Measurements from ENCODE around the gene BTBD19. TPM values are rescaled to one million over a fixed set of nuclear protein-coding genes. Genes with fewer than 3 reads are reported as not detected.
"Not testable (repeated sequence)": the region's sequence is repeated elsewhere in the genome, so short reads cannot be mapped to it uniquely, and the experiment has no call there.

The BTBD19 gene
- total RNA-seq, 2 experiments from 2014 or later: 16.7 to 17.2 TPM

DNA sequence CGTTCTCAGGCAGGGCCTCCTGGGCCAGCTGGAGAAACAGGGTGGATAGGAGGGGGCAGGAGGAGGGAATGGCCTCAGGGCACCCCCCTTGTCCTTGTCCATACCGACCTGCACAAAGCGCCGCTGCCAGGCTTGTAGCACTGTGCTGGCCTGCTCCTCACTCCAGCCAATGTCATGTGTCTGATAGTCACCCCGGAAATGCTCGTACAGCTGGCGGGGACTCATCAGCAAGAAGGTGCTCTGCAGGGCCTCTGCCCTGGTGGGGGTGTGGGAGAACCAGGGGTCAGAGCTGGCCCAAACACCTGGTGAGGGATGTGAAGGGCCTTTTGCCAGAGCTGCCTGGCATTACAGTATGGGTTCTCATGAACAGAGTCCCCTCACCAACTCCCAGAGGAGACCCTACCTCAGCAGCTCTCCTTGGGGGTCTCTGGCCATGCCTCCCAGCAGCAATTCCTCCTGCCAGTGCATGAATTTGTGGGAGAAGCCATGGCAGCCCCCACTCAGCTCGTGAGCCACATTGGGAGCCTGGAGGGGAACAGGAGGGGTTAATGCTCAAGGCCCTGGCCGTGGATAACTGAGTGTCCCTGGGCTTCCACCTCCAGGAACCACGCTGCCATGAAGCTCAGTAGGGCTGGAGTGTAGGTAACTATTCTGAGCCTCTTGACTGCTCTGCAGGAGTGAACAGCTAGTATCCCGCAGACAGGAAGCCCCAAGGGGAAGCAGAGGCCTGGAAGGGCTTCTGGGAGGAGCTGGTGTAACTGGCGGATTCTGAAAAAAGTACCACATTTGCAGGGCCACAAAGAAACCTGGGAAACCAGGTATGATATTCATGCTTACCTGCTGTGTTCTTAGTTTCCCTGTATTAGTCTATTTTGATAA, 21.4 kb downstream of the BTBD19 start:
- intact Hi-C loops (cut with DNase I, micrococcal nuclease): no loop called here
- no peak overlapping the region for H3K4me3 Mint-ChIP-seq
- DNase-seq (no peak), ATAC-seq (no peak)
- no peaks in the 10 kb centered on the region for H3K36me3 Mint-ChIP-seq (ENCODE audit: low read depth)
- no peak overlapping the region for H3K27ac Mint-ChIP-seq
- no peaks in the 10 kb centered on the region for H3K4me1 Mint-ChIP-seq
- H3K27me3 Mint-ChIP-seq: no peaks in the 10 kb centered on the region
- ChIA-PET POLR2A (interaction anchor here (0.5 to 2.4 kb wide), 5 partner anchors 10 to 114 kb away, joined by 3 to 7 read pairs (median 5); no protein-coding TSS in a partner anchor), CTCF (interaction anchor here (0.6 to 1.1 kb wide), 4 partner anchors 134 to 1044 kb away, joined by 3 to 4 read pairs (median 3); no protein-coding TSS in a partner anchor)
- H3K9me3 Mint-ChIP-seq (ENCODE audit: low read depth): no peaks in the 10 kb centered on the region

- DNase-seq (no peak), ATAC-seq (no peak)
- ChIA-PET CTCF (no interaction called here), POLR2A (interaction anchor here (0.6 to 2.4 kb wide), 3 partner anchors 12 to 100 kb away, joined by 3 to 7 read pairs (median 5); partner anchors contain the start of gene PLK3)
- H3K4me3 Mint-ChIP-seq: no peak overlapping the region
- intact Hi-C loops (cut with DNase I, micrococcal nuclease): no loop called here
- no peaks in the 10 kb centered on the region for H3K9me3 Mint-ChIP-seq (ENCODE audit: low read depth)
- peaks cover 3% of the 10 kb centered on the region for H3K4me1 Mint-ChIP-seq
- no peaks in the 10 kb centered on the region for H3K27me3 Mint-ChIP-seq
- H3K36me3 Mint-ChIP-seq (ENCODE audit: low read depth): no peaks in the 10 kb centered on the region
- H3K27ac Mint-ChIP-seq: no peak overlapping the region
Observed at GRCh38 chr1:44830900-44831304, 22.6 kb downstream of the BTBD19 start.

DNA sequence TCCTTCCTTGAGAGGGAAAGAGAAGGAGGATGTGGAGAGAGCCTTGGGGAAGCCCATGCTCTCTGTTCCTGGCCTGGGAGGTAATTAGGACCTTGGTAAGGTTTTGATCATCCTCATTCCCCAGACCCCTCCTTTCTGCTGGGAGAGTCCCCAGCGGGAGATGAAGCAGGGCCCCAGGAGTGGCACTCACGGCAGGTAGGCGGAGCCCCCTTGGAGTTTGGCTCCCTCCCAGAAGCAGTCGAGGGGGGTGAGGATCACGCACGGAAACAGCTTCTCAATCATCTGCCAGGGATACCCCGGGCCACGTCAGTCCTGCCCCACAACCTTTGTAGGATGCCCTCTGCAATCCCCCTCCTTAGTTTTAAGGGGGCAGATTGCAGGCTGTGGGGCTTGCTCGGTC, 23.2 kb downstream of the BTBD19 start:
- DNase-seq: no peak
- H3K27me3 Mint-ChIP-seq: no peaks in the 10 kb centered on the region
- no peaks in the 10 kb centered on the region for H3K36me3 Mint-ChIP-seq (ENCODE audit: low read depth)
- ChIA-PET CTCF (interaction anchor here (0.6 kb wide), 1 partner anchor 9 kb away, joined by 3 read pairs; no protein-coding TSS in a partner anchor), POLR2A (interaction anchor here (1.1 kb wide), 1 partner anchor 32 kb away, joined by 5 read pairs; the partner anchor contains the start of gene PLK3)
- no peak overlapping the region for H3K4me3 Mint-ChIP-seq
- ATAC-seq: no peak
- peaks cover 3% of the 10 kb centered on the region for H3K4me1 Mint-ChIP-seq
- intact Hi-C loops (cut with DNase I, micrococcal nuclease): no loop called here
- no peak overlapping the region for H3K27ac Mint-ChIP-seq
- H3K9me3 Mint-ChIP-seq (ENCODE audit: low read depth): no peaks in the 10 kb centered on the region

DNA sequence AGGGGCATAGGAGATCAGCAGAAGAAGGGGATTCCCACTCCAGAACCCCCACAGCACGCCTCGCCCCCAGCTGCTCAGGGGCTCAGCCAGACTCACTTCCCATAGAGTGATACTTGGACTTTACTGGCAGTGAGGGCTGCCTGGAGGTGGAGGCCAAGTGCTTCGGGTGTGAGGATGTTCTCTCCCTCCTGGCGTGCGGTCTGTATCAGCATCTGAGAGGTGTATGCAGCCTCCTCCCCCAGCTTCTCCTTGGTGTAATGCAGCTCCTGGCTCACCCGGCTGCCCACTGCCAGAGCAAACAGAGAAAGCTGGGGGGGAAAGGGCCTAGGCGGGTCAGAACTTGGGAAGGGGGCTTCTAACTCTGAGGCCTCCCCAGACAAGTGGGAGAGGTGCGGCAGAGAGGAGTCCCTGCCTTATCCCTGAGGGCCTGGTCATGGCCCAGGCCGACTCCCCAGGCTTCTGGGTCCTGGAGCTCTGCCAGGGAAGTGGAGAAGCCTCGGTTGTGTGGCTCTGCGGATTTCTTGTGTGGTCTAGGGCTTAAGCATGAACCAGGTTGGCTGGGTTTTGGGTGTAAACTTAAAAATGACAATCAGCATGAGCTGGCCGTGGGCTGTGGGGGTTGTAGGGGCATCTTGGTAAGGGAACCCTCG, 23.9 kb downstream of the BTBD19 start:
- no peak for DNase-seq
- ATAC-seq: no peak
- H3K36me3 Mint-ChIP-seq (ENCODE audit: low read depth): no peaks in the 10 kb centered on the region
- no peak overlapping the region for H3K27ac Mint-ChIP-seq
- intact Hi-C loops (cut with DNase I, micrococcal nuclease): no loop called here
- ChIA-PET CTCF (interaction anchor here (0.6 kb wide), 1 partner anchor 9 kb away, joined by 3 read pairs; no protein-coding TSS in a partner anchor), POLR2A (interaction anchor here (0.5 to 0.6 kb wide), 2 partner anchors 18 to 19 kb away, joined by 3 read pairs; no protein-coding TSS in a partner anchor)
- no peaks in the 10 kb centered on the region for H3K27me3 Mint-ChIP-seq
- peaks cover 3% of the 10 kb centered on the region for H3K4me1 Mint-ChIP-seq
- H3K9me3 Mint-ChIP-seq (ENCODE audit: low read depth): no peaks in the 10 kb centered on the region
- H3K4me3 Mint-ChIP-seq: no peak overlapping the region

DNA sequence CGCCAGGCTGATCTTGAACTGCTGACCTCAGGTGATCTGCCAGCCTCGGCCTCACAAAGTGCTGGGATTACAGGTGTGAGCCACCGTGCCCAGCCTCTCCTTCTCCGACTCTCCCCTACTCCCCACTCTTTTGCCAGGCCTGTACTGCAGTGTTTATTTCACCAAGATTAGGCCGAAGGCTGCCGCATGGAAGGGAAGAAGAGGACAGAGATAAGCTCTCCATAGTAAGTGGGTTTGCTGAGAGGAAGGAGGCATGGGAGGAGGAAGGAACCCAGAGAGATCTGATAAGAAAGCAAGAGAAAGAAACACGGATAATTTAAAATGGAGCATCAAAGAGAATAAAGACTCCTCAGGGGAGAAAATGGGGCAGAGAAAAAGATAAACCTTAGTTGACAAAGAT, 26.0 kb downstream of the BTBD19 start:
- CTCF ChIA-PET: interaction anchor here (0.7 to 2.0 kb wide), 3 partner anchors 14 to 415 kb away, joined by 3 to 7 read pairs (median 4); no protein-coding TSS in a partner anchor
- DNase-seq: no peak
- Mint-ChIP-seq H3K4me1 (peaks cover 3% of the 10 kb centered on the region), H3K27me3 (peaks cover under 1% of the 10 kb centered on the region), H3K9me3 (ENCODE audit: low read depth) (no peaks in the 10 kb centered on the region), H3K27ac (no peak overlapping the region), H3K4me3 (no peak overlapping the region), H3K36me3 (ENCODE audit: low read depth) (no peaks in the 10 kb centered on the region)
- no peak for ATAC-seq
- intact Hi-C loops (cut with DNase I, micrococcal nuclease): loop anchor here in 1 of 2 experiments (2.0 kb wide), 1 partner anchor 466 kb away; no protein-coding TSS in a partner anchor
- POLR2A ChIA-PET: no interaction called here

DNA sequence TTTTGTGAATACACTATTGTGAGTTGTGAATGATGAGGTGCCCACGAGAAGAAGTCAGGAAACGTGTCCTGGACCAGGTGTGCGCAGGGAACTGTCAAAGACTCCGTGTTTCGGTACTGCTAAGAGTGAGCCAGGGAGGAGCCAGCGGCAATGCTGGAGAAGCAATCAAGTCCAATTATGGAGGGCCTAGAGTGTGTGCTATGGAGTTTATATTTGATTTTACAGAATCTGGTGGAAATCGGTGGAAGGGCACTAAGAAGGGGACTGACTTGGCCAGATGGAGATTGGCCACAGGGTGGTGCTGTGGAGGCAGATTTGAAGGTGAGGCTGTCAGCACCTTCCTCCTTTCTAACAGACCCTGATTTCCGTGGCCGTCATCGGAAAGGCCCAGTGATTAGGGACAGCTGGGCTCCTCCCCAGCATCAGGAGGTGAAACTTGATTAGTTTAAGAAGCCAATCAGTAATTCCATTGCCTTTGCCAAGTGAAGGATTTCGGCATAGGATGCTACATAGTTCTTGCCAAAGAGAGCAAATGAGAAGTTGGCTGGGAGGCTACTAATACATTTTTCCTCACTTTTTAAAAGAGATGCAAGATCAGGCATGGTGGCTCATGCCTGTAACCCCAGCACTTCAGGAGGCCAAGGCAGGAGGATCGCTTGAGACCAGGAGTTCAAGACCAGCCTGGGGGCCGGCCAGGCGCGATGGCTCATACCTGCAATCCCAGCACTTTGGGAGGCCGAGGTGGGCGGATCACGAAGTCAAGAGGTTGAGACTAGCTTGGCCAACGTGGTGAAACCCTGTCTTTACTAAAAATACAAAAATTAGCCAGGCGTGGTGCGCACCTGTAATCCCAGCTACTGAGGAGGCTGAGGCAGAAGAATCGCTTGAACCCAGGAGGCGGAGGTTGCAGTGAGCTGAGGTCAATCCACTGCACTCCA, 27.7 kb downstream of the BTBD19 start:
- DNase-seq (peak; percentile 96), ATAC-seq (peak; percentile 99)
- Mint-ChIP-seq H3K9me3 (ENCODE audit: low read depth) (no peaks in the 10 kb centered on the region), H3K27me3 (peaks cover 5% of the 10 kb centered on the region), H3K27ac (no peak overlapping the region), H3K4me3 (no peak overlapping the region), H3K36me3 (ENCODE audit: low read depth) (no peaks in the 10 kb centered on the region), H3K4me1 (peaks cover 3% of the 10 kb centered on the region)
- ChIA-PET POLR2A (interaction anchor here (0.6 to 1.0 kb wide), 2 partner anchors 17 to 153 kb away, joined by 3 to 7 read pairs; no protein-coding TSS in a partner anchor), CTCF (interaction anchor here (0.6 to 2.0 kb wide), 7 partner anchors 8 to 731 kb away, joined by 3 to 7 read pairs (median 3); no protein-coding TSS in a partner anchor)
- intact Hi-C loops (cut with DNase I, micrococcal nuclease): loop anchor here (1.0 to 5.0 kb wide), 8 partner anchors 50 to 657 kb away; partner anchors contain the start of genes HECTD3 (in 2 of the 2), TESK2 (in 1 of the 2) and UROD (in 1 of the 2)

- not testable (repeated sequence) for H3K4me1 Mint-ChIP-seq; H3K36me3 Mint-ChIP-seq (ENCODE audit: low read depth); H3K9me3 Mint-ChIP-seq (ENCODE audit: low read depth); H3K4me3 Mint-ChIP-seq; ATAC-seq; DNase-seq; H3K27ac Mint-ChIP-seq
- CTCF ChIA-PET: interaction anchor here (0.6 to 0.8 kb wide), 4 partner anchors 12 to 937 kb away, joined by 3 to 4 read pairs (median 3); no protein-coding TSS in a partner anchor
- intact Hi-C loops (cut with DNase I, micrococcal nuclease): loop anchor here in 1 of 2 experiments (5.0 kb wide), 3 partner anchors 104 to 654 kb away; partner anchors contain the start of genes HECTD3, TESK2 and UROD
- H3K27me3 Mint-ChIP-seq: peaks cover 16% of the 10 kb centered on the region
- POLR2A ChIA-PET: interaction anchor here (0.6 to 0.8 kb wide), 2 partner anchors 19 to 684 kb away, joined by 3 to 8 read pairs; partner anchors contain the start of gene PRDX1
Observed at GRCh38 chr1:44838294-44838693, 30.0 kb downstream of the BTBD19 start.

DNA sequence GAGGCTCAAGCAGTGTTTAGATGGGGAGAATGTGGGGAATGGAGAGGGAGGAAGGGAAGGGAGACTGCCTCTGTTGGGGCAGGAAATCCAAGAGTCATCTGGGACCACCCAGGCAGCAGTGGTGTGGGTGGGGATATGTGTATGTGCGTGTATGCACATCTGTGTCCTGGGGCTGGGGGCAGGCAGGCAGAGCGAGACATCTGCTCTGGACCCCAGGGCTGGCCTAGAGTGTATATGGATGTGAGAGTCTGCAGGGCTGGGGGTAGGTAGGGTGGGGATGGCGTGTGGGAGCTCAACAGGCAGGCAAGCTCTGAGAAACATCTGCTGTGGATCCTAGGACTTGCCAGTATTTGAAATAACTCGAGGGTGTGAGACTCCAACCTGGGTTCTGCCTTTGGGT, 31.3 kb downstream of the BTBD19 start:
- CTCF ChIA-PET: no interaction called here
- no peak for ATAC-seq
- Mint-ChIP-seq H3K9me3 (ENCODE audit: low read depth) (no peaks in the 10 kb centered on the region), H3K4me1 (peaks cover 3% of the 10 kb centered on the region), H3K27me3 (peaks cover 18% of the 10 kb centered on the region), H3K36me3 (ENCODE audit: low read depth) (peaks cover 4% of the 10 kb centered on the region), H3K27ac (no peak overlapping the region), H3K4me3 (no peak overlapping the region)
- no peak for DNase-seq
- intact Hi-C loops (cut with DNase I, micrococcal nuclease): loop anchor here in 1 of 2 experiments (5.0 kb wide), 3 partner anchors 103 to 653 kb away; partner anchors contain the start of genes HECTD3, TESK2 and UROD
- POLR2A ChIA-PET: no interaction called here

DNA sequence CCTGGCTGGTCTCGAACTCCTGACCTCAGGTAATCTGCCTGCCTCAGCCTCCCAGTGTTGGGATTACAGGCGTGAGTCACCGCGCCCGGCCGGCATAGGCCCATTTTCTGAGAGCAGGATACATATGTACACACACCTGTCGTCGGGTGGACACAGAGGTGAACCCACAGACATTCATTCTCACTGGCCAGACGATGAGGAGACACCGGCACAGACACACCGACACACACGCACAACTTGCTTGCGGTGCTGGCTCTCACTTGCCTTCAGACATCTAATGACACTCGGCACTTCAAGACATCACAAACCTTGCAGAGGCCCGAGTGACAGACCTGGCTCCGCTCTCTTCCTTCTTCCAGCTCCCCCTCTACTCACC, 34.2 kb downstream of the BTBD19 start:
- Mint-ChIP-seq H3K27me3 (peaks cover 18% of the 10 kb centered on the region), H3K4me3 (no peak overlapping the region), H3K4me1 (no peaks in the 10 kb centered on the region), H3K27ac (no peak overlapping the region), H3K36me3 (ENCODE audit: low read depth) (peaks cover 4% of the 10 kb centered on the region), H3K9me3 (ENCODE audit: low read depth) (no peaks in the 10 kb centered on the region)
- CTCF ChIA-PET: no interaction called here
- no peak for DNase-seq
- peak; percentile 12 for ATAC-seq
- intact Hi-C loops (cut with DNase I, micrococcal nuclease): no loop called here
- POLR2A ChIA-PET: interaction anchor here (0.6 to 0.8 kb wide), 2 partner anchors 23 to 45 kb away, joined by 5 to 6 read pairs; no protein-coding TSS in a partner anchor
